ENCODE measurements around the gene ZDHHC6. TPM values are rescaled to one million over a fixed set of nuclear protein-coding genes. Genes with fewer than 3 reads are reported as not detected.
"Not testable (repeated sequence)": the region's sequence is repeated elsewhere in the genome, so short reads cannot be mapped to it uniquely, and the experiment has no call there.

The ZDHHC6 gene
- total RNA-seq, 3 donors from 2014 or later, result 33.4 to 43.6 (median 42.7) TPM

DNA sequence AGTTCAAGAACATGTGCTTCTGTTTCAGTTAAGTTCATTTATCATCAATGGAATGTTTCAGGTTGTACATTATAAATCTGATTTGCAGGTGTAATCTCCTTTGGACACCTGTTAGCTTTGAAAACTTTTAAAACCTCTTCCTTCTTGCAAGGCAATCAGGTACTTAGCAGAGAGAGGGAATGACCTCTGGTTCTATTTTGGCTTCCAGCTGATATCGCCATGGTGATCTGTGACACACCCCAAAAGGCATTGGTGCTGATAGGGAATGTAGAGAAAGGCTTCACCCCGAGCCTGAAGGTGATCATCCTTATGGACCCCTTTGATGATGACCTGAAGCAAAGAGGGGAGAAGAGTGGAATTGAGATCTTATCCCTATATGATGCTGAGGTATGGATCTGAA lies 37.4 kb downstream of the ZDHHC6 start:
- Histone ChIP-seq H3K4me1 (ENCODE audit: low read depth) (peaks cover 30% of the 10 kb centered on the region), H3K9me3 (no peaks in the 10 kb centered on the region), H3K4me3 (no peak overlapping the region), H3K36me3 (ENCODE audit: low read depth) (peaks cover 6% of the 10 kb centered on the region)
- intact Hi-C loops (cut with DNase I, micrococcal nuclease), result no loop called here
- peak; percentile 68 for ATAC-seq
- DNase-seq, result no peak
- TF ChIP-seq, protein P1, sequence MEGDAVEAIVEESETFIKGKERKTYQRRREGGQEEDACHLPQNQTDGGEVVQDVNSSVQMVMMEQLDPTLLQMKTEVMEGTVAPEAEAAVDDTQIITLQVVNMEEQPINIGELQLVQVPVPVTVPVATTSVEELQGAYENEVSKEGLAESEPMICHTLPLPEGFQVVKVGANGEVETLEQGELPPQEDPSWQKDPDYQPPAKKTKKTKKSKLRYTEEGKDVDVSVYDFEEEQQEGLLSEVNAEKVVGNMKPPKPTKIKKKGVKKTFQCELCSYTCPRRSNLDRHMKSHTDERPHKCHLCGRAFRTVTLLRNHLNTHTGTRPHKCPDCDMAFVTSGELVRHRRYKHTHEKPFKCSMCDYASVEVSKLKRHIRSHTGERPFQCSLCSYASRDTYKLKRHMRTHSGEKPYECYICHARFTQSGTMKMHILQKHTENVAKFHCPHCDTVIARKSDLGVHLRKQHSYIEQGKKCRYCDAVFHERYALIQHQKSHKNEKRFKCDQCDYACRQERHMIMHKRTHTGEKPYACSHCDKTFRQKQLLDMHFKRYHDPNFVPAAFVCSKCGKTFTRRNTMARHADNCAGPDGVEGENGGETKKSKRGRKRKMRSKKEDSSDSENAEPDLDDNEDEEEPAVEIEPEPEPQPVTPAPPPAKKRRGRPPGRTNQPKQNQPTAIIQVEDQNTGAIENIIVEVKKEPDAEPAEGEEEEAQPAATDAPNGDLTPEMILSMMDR (IDR thresholded peaks at IDR 0.05), result no peak

DNA sequence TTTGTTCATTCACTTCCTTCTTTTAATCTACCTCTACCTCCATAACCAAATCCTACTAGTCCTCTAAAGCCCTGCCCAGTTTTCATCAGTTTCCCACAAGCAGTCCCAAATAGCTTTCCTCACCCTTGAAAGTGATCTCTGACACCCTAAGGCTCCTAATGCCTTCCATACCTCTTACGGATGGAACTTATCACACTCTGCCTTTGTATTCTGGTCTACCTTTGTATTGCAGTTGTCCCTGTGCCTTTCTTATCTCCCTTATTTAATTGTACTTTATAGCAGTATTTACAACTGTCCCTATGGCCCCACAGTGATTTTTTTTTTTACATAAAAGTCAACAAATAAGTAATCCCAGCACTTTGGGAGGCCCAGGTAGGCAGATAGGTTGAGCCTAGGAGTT lies 39.0 kb downstream of the ZDHHC6 start:
- H3K4me3 ChIP-seq, result no peak overlapping the region
- ATAC-seq (peak; percentile 77), DNase-seq (no peak)
- no peaks in the 10 kb centered on the region for H3K9me3 ChIP-seq
- peaks cover 40% of the 10 kb centered on the region for H3K4me1 ChIP-seq (ENCODE audit: low read depth)
- TF ChIP-seq, protein P1 (IDR thresholded peaks at IDR 0.05), result no peak
- H3K36me3 ChIP-seq (ENCODE audit: low read depth), result peaks cover 3% of the 10 kb centered on the region
- intact Hi-C loops (cut with DNase I, micrococcal nuclease), result no loop called here

DNA sequence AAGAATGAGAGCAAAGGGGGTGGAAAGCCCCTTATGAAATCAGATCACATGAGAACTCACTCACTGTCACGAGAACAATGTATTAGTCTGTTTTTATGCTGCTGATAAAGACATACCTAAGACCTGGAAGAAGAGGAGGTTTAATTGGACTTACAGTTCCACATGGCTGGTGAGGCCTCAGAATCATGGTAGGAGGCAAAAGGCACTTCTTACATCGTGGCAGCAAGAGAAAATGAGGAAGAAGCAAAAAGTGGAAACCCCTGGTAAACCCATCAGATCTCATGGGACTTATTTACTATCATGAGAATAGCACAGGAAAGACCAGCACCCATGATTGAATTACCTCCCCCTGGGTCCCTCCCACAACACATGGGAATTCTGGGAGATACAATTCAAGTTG lies 39.9 kb downstream of the ZDHHC6 start:
- intact Hi-C loops (cut with DNase I, micrococcal nuclease); DNase-seq; H3K4me3 ChIP-seq; H3K9me3 ChIP-seq; ATAC-seq; H3K36me3 ChIP-seq (ENCODE audit: low read depth): not testable (repeated sequence)
- peaks cover 48% of the 10 kb centered on the region for H3K4me1 ChIP-seq (ENCODE audit: low read depth)

DNA sequence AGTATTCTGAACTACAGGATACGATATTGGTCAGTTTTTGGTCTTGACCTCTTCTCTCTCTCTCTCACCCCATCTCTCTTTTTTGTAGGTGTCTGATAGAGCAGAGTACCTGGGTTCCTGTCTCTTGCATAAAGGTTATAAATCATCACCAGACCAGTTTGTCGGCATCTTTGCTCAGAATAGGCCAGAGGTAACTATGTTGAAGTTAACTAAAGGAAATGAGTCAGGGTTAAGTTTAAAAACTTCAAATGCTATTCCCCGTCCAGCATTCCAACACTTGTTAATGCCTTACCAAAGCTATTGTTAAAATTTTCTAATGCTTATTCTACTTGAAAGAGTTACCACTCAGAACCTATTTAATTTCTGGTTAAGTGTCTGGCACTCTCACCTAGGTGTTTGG lies 42.1 kb downstream of the ZDHHC6 start:
- ATAC-seq (peak; percentile 32), DNase-seq (no peak)
- Histone ChIP-seq H3K36me3 (ENCODE audit: low read depth) (no peaks in the 10 kb centered on the region), H3K9me3 (no peaks in the 10 kb centered on the region), H3K4me3 (no peak overlapping the region), H3K4me1 (ENCODE audit: low read depth) (peaks cover 56% of the 10 kb centered on the region)
- TF ChIP-seq, protein P1 (IDR thresholded peaks at IDR 0.05), result no peak
- intact Hi-C loops (cut with DNase I, micrococcal nuclease), result no loop called here

DNA sequence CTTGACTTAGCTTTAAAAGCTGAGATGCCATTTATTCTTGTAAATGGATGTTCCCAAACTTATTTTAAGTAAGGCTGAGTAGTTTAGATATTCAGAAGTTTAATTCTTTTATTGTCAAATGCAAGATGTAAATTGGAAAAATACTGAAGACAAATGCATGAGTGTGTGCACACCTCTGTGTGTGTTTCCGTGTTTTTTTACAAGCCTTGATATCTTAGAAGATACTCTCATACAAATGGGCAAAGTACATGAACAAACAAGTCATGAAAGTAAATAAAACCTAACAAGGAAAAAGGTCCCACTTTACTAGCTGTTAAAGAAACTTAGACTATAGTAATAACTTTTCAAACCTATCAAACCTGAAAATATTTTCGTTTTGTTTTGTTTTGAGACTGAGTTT lies 43.8 kb downstream of the ZDHHC6 start:
- no peaks in the 10 kb centered on the region for H3K9me3 ChIP-seq
- ATAC-seq, result peak; percentile 86
- intact Hi-C loops (cut with DNase I, micrococcal nuclease), result no loop called here
- no peaks in the 10 kb centered on the region for H3K36me3 ChIP-seq (ENCODE audit: low read depth)
- DNase-seq, result no peak
- peaks cover 45% of the 10 kb centered on the region for H3K4me1 ChIP-seq (ENCODE audit: low read depth)
- H3K4me3 ChIP-seq, result no peak overlapping the region
- TF ChIP-seq, protein P1 (IDR thresholded peaks at IDR 0.05), result no peak

DNA sequence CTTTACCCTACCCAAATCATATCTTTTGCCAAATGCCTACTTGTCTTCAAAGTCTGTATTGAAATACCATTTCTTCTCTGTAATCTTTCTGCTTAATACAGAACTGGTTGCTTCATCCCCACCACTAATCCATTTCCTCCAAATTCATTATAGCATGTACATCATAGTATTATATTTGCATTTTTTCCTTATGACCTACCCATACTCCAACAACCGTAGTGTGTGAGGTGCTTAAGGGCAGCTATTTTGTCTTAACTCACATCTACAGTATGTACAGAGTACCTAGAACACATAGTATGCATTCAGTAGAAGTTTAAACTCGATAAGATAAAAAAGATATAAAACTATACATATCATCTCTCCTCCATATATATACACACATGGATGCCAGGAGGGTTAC lies 49.1 kb downstream of the ZDHHC6 start:
- Histone ChIP-seq H3K9me3 (no peaks in the 10 kb centered on the region), H3K4me3 (no peak overlapping the region), H3K36me3 (ENCODE audit: low read depth) (no peaks in the 10 kb centered on the region), H3K4me1 (ENCODE audit: low read depth) (peaks cover 47% of the 10 kb centered on the region)
- DNase-seq (no peak), ATAC-seq (no peak)
- intact Hi-C loops (cut with DNase I, micrococcal nuclease), result no loop called here
- TF ChIP-seq, protein P1 (IDR thresholded peaks at IDR 0.05), result no peak
